Neural progenitor cell (in vitro differentiated cells): ENCODE data around the gene ERC1. TPM values are rescaled to one million over a fixed set of nuclear protein-coding genes. Genes with fewer than 3 reads are reported as not detected.

Source experiments
- DNase-seq: peaks from one replicate; pipeline ENCODE4 v3.0.0-alpha.2; 2016; ENCODE audit warnings: low spot score
- H2AFZ ChIP-seq: fragments of 200-600 bp; sonication (generic); replicated peaks from 2 replicates; pipeline ENCODE4 v1.6.1; 2016; ENCODE audit warnings: antibody characterized with exemption
- H3F3A ChIP-seq: fragments of 200-600 bp; sonication (generic); 2 replicates; pipeline ENCODE4 v1.6.1; 2016; ENCODE audit warnings: antibody characterized with exemption, low read depth
- H3K27ac ChIP-seq: fragments of 200-600 bp; sonication (generic); 2 replicates; pipeline ENCODE4 v1.5.1; 2016; ENCODE audit warnings: mild to moderate bottlenecking
- H3K27me3 ChIP-seq: fragments of 200-600 bp; sonication (generic); 2 replicates; pipeline ENCODE4 v1.6.1; 2016; ENCODE audit warnings: mild to moderate bottlenecking, moderate library complexity
- H3K36me3 ChIP-seq: fragments of 200-600 bp; sonication (generic); 2 replicates; pipeline ENCODE4 v1.5.1; 2016
- H3K4me1 ChIP-seq: fragments of 200-600 bp; sonication (generic); 2 replicates; pipeline ENCODE4 v1.6.1; 2016; ENCODE audit warnings: mixed run types
- H3K4me2 ChIP-seq: fragments of 200-600 bp; sonication (generic); 2 replicates; pipeline ENCODE4 v1.6.1; 2016
- H3K4me3 ChIP-seq: fragments of 200-600 bp; sonication (generic); 2 replicates; pipeline ENCODE4 v1.5.1; 2016
- H3K79me2 ChIP-seq: fragments of 200-600 bp; sonication (generic); 2 replicates; pipeline ENCODE4 v1.6.1; 2016; ENCODE audit warnings: low read depth
- H3K9ac ChIP-seq: fragments of 200-600 bp; sonication (generic); 2 replicates; pipeline ENCODE4 v1.6.1; 2016
- H3K9me3 ChIP-seq: fragments of 200-600 bp; sonication (generic); 2 replicates; pipeline ENCODE4 v1.5.1; 2016; ENCODE audit warnings: low read depth
- H4K20me1 ChIP-seq: fragments of 200-600 bp; sonication (generic); 2 replicates; pipeline ENCODE4 v1.6.1; 2016; ENCODE audit warnings: low read depth
- H3K27ac Mint-ChIP-seq: 3 replicates; pipeline ENCODE4 v1.8.0; 2021; ENCODE audit warnings: mixed read lengths
- H3K27me3 Mint-ChIP-seq: 2 replicates; pipeline ENCODE4 v1.8.0; 2022; ENCODE audit warnings: low read depth, mild to moderate bottlenecking, inconsistent platforms, moderate library complexity, mixed read lengths; ENCODE audit not compliant: insufficient read depth
- H3K36me3 Mint-ChIP-seq: 3 replicates; pipeline ENCODE4 v1.8.0; 2021; ENCODE audit warnings: mixed read lengths
- H3K4me1 Mint-ChIP-seq: 3 replicates; pipeline ENCODE4 v1.8.0; 2021; ENCODE audit warnings: mixed read lengths
- H3K4me3 Mint-ChIP-seq: 3 replicates; pipeline ENCODE4 v1.8.0; 2021; ENCODE audit warnings: mild to moderate bottlenecking, moderate library complexity, mixed read lengths
- H3K9me3 Mint-ChIP-seq: 3 replicates; pipeline ENCODE4 v1.8.0; 2020; ENCODE audit warnings: mixed read lengths
- EZH2 ChIP-seq: fragments of 200-600 bp; sonication (generic); IDR thresholded peaks from 2 replicates; pipeline ENCODE4 v1.6.1; 2017; ENCODE audit warnings: antibody characterized with exemption, mild to moderate bottlenecking, moderate library complexity
- EZH2phosphoT487 ChIP-seq: fragments of 200-600 bp; sonication (generic); IDR thresholded peaks from 2 replicates; pipeline ENCODE4 v1.6.1; 2017; ENCODE audit warnings: antibody characterized with exemption
- total RNA-seq: library from RNA; depleted of rRNA; stranded (reverse); fragments of >200 nt; gene quantifications from 2 replicates; pipeline ENCODE4 v1.2.3, GENCODE V29; 2015; ENCODE audit warnings: low replicate concordance
- TF ChIP-seq, protein P1 (sequence below): fragments of 200-600 bp; sonication (generic); IDR thresholded peaks from 2 replicates; pipeline ENCODE4 v1.5.1; 2017; ENCODE audit warnings: antibody characterized with exemption, mild to moderate bottlenecking

Gene ERC1
- total RNA-seq, 1 donor from 2014 or later = 27.5 TPM

DNA sequence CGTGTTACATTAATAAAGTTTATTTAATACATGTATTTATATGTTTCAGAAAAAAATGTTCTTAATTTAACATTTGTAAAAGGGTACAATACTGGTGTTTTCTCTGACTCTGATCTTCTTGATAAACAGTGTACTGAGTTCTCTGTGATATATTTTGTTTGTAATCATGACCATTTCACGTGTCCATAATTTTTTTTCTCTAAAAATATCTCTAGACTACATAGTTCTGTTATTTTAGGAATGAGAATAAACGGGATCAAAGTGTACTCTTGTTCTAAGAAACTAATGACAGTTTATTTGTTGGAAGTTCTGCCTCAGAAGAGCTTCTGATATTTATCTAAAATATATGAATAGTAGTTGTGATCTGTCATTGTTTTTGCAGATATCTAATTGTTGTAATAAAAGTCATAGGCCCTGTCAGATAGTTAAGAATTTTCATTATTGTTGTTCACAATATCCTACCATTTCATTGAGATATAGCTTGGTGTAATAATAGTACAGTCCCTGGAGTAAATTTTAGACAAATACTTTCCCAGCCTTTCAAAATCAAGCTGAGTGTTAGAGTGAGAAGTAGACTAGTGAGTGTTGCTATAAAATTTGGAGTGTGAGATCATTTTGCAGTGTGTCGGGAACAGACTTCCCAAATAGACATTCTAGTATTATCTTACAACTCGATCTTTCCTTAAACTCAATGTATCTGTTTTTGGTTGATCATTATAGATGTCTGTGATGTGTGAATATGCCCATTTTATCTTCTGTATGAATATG, 86.2 kb downstream of the ERC1 start:
- no peaks in the 10 kb centered on the region for H3K9me3 ChIP-seq
- no peak overlapping the region for H3K9ac ChIP-seq
- no peak for DNase-seq
- Mint-ChIP-seq H3K4me1 (no peaks in the 10 kb centered on the region), H3K27me3 (no peaks in the 10 kb centered on the region), H3K36me3 (peaks cover 6% of the 10 kb centered on the region), H3K9me3 (peaks cover 2% of the 10 kb centered on the region), H3K27ac (no peak overlapping the region), H3K4me3 (no peak overlapping the region)
- H3K79me2 ChIP-seq = no peaks in the 10 kb centered on the region
- H2AFZ ChIP-seq = no peak overlapping the region
- no peaks in the 10 kb centered on the region for H3K36me3 ChIP-seq
- no peaks in the 10 kb centered on the region for H4K20me1 ChIP-seq
- H3K27me3 ChIP-seq = no peaks in the 10 kb centered on the region
- H3K4me2 ChIP-seq = no peak overlapping the region
- peaks cover 15% of the 10 kb centered on the region for H3F3A ChIP-seq
- no peak overlapping the region for H3K27ac ChIP-seq
- no peak for TF ChIP-seq EZH2phosphoT487
- no peaks in the 10 kb centered on the region for H3K4me1 ChIP-seq
- H3K4me3 ChIP-seq = no peak overlapping the region

DNA sequence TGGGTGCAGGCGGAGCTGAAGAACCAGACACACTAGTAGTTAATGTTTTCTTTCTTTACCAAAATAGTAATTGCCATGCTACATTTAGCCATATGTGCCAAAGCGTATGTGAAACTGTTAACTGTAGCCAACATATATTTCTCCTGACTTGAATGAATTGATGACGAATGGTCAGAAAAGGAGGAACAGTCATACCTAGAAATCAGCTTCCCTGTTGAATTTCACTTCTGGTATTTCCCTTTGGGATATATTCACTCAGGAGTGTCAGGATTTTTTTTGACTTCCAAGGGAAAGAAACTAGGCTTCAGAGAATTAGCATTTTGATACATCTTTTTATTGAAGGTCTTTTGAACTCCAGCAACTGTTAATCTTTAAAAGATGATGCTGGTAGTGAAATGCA, 87.0 kb downstream of the ERC1 start:
- no peak overlapping the region for H3K4me2 ChIP-seq
- H3K9me3 Mint-ChIP-seq = peaks cover 2% of the 10 kb centered on the region

DNA sequence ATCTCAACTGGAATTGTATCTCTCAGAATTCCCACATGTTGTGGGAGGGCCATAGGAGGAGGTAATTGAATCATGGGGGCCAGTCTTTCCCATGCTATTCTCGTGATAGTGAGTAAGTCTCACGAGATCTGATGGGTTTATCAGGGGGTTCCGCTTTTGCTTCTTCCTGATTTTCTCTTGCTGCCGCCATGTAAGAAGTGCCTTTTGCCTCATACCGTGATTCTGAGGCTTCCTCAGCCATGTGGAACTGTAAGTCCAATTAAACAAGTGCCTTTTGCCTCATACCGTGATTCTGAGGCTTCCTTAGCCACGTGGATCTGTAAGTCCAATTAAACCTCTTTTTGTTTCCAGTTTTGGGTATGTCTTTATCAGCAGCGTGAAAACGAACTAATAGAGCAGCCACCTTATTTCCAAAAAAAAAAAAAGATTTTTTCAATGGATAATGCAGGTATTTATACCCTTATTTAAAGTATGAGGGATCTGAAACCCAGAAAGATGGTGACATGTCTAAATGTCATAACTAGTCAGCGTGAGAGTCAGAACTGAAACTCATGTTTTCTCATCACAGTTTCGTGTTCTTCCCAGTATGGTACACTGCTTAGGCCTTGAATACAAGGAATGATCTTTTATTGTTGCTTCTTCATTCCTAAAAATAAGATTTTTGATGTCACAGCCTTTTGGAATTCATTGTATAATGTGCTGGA, 89.6 kb downstream of the ERC1 start:
- H3K9me3 Mint-ChIP-seq = peaks cover 2% of the 10 kb centered on the region
- Histone ChIP-seq H3K27ac (no peak overlapping the region), H3K27me3 (no peaks in the 10 kb centered on the region), H3K4me2 (no peak overlapping the region), H3K4me1 (peaks cover 16% of the 10 kb centered on the region), H3K9me3 (no peaks in the 10 kb centered on the region), H3K36me3 (no peaks in the 10 kb centered on the region), H3K79me2 (peaks cover 3% of the 10 kb centered on the region), H3K4me3 (no peak overlapping the region), H3K9ac (no peak overlapping the region), H2AFZ (no peak overlapping the region), H3F3A (peaks cover 42% of the 10 kb centered on the region), H4K20me1 (peaks cover 8% of the 10 kb centered on the region)
- H3K27ac Mint-ChIP-seq = no peak overlapping the region
- H3K4me3 Mint-ChIP-seq = no peak overlapping the region
- peaks cover 3% of the 10 kb centered on the region for H3K36me3 Mint-ChIP-seq
- DNase-seq = no peak
- TF ChIP-seq EZH2 = no peak
- TF ChIP-seq, protein P1, sequence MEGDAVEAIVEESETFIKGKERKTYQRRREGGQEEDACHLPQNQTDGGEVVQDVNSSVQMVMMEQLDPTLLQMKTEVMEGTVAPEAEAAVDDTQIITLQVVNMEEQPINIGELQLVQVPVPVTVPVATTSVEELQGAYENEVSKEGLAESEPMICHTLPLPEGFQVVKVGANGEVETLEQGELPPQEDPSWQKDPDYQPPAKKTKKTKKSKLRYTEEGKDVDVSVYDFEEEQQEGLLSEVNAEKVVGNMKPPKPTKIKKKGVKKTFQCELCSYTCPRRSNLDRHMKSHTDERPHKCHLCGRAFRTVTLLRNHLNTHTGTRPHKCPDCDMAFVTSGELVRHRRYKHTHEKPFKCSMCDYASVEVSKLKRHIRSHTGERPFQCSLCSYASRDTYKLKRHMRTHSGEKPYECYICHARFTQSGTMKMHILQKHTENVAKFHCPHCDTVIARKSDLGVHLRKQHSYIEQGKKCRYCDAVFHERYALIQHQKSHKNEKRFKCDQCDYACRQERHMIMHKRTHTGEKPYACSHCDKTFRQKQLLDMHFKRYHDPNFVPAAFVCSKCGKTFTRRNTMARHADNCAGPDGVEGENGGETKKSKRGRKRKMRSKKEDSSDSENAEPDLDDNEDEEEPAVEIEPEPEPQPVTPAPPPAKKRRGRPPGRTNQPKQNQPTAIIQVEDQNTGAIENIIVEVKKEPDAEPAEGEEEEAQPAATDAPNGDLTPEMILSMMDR = no peak
- no peak for TF ChIP-seq EZH2phosphoT487
- peaks cover 19% of the 10 kb centered on the region for H3K4me1 Mint-ChIP-seq
- H3K27me3 Mint-ChIP-seq = no peaks in the 10 kb centered on the region

More for the DNA sequence above, 87.0 kb downstream of the ERC1 start:
- Histone ChIP-seq H3K36me3 (no peaks in the 10 kb centered on the region), H3K9ac (no peak overlapping the region), H2AFZ (no peak overlapping the region), H3K9me3 (no peaks in the 10 kb centered on the region), H3K27ac (no peak overlapping the region), H3K4me3 (no peak overlapping the region), H4K20me1 (peaks cover 5% of the 10 kb centered on the region), H3K4me1 (peaks cover 2% of the 10 kb centered on the region), H3F3A (peaks cover 21% of the 10 kb centered on the region), H3K79me2 (no peaks in the 10 kb centered on the region), H3K27me3 (no peaks in the 10 kb centered on the region)
- Mint-ChIP-seq H3K4me3 (no peak overlapping the region), H3K27me3 (no peaks in the 10 kb centered on the region), H3K27ac (no peak overlapping the region), H3K4me1 (peaks cover 6% of the 10 kb centered on the region), H3K36me3 (peaks cover 6% of the 10 kb centered on the region)
- no peak for DNase-seq
- no peak for TF ChIP-seq EZH2
- TF ChIP-seq, protein P1 = no peak
- no peak for TF ChIP-seq EZH2phosphoT487
